Measurements from ENCODE around the gene THAP11. TPM values are rescaled to one million over a fixed set of nuclear protein-coding genes. Genes with fewer than 3 reads are reported as not detected.

Gene THAP11
- total and polyA plus RNA-seq, 12 donors = 8.4 to 85.6 (median 29.6) TPM

- Histone ChIP-seq H3K36me3 (replicated peaks in 1 of 2) (peaks cover 0 to 11% of the 10 kb centered on the region in 2 donors), H3K27ac (peak overlapping the region in 1 of 5 donors; percentile 50), H3K9me3 (replicated peaks in 1 of 3) (no peaks in the 10 kb centered on the region), H3K4me3 (no peak overlapping the region), H3K27me3 (no peaks in the 10 kb centered on the region), H3K4me1 (replicated peaks in 1 of 2) (peaks cover 16 to 20% of the 10 kb centered on the region in 2 donors)
- no peak for DNase-seq
- TF ChIP-seq POLR2A (IDR thresholded peaks at IDR 0.05) = no peak
- TF ChIP-seq, protein P1, sequence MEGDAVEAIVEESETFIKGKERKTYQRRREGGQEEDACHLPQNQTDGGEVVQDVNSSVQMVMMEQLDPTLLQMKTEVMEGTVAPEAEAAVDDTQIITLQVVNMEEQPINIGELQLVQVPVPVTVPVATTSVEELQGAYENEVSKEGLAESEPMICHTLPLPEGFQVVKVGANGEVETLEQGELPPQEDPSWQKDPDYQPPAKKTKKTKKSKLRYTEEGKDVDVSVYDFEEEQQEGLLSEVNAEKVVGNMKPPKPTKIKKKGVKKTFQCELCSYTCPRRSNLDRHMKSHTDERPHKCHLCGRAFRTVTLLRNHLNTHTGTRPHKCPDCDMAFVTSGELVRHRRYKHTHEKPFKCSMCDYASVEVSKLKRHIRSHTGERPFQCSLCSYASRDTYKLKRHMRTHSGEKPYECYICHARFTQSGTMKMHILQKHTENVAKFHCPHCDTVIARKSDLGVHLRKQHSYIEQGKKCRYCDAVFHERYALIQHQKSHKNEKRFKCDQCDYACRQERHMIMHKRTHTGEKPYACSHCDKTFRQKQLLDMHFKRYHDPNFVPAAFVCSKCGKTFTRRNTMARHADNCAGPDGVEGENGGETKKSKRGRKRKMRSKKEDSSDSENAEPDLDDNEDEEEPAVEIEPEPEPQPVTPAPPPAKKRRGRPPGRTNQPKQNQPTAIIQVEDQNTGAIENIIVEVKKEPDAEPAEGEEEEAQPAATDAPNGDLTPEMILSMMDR (IDR thresholded peaks at IDR 0.05) = no peak
- intact Hi-C loops (cut with DNase I) = loop anchor here in 1 of 2 donors (5.0 to 10.0 kb wide), 2 partner anchors 76 to 134 kb away; partner anchors contain the start of genes C16orf86 and ENKD1
- WGBS, 4 donors = 90 to 96% (median 94%) methylated on average over 1 of the region's 1 CpG; no CpG with 5 or more reads in 1 of the 4 donors
These were observed 40.9 kb upstream of the THAP11 start for GRCh38 chr16:67801241-67801640.

DNA sequence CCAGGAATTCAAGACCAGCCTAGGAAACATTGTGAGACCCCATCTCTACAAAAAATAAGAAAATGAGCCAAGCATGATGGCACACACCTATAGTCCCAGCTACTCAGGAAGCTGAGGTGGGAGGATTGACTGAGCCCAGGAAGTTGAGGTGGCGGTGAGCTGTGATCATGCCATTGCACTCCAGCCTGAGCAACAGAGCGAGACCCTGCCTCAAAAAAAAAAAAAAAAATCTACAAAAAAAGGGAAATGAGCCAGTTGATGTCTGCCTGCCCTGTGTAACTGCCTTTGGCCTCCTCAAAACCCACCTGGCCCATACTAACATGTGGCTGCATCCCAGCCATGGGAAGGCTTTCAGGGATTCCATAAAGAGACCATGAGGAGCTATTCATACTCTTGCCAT is 40.2 kb upstream of the THAP11 start:
- no peak overlapping the region for H3K27ac ChIP-seq
- intact Hi-C loops (cut with DNase I) = loop anchor here in 1 of 2 donors (5.0 to 10.0 kb wide), 2 partner anchors 77 to 135 kb away; partner anchors contain the start of genes C16orf86 and ENKD1
- H3K4me1 ChIP-seq (replicated peaks in 1 of 2) = peaks cover 16 to 20% of the 10 kb centered on the region in 2 donors
- no peaks in the 10 kb centered on the region for H3K27me3 ChIP-seq
- H3K36me3 ChIP-seq (replicated peaks in 1 of 2) = peaks cover 0 to 11% of the 10 kb centered on the region in 2 donors
- no peak for TF ChIP-seq POLR2A (IDR thresholded peaks at IDR 0.05)
- TF ChIP-seq, protein P1 (IDR thresholded peaks at IDR 0.05) = no peak
- no peak for DNase-seq
- WGBS, 4 donors = 79 to 100% (median 88%) methylated on average over 2 of the region's 2 CpGs
- no peak overlapping the region for H3K4me3 ChIP-seq
- no peaks in the 10 kb centered on the region for H3K9me3 ChIP-seq (replicated peaks in 1 of 3)

GRCh38 chr16:67803894-67804293 is 38.2 kb upstream of the THAP11 start:
- TF ChIP-seq, protein P1 (IDR thresholded peaks at IDR 0.05) = no peak
- no peak for TF ChIP-seq POLR2A (IDR thresholded peaks at IDR 0.05)
- Histone ChIP-seq H3K27ac (no peak overlapping the region), H3K36me3 (replicated peaks in 1 of 2) (peaks cover 0 to 5% of the 10 kb centered on the region in 2 donors), H3K27me3 (no peaks in the 10 kb centered on the region), H3K4me3 (no peak overlapping the region), H3K9me3 (replicated peaks in 1 of 3) (no peaks in the 10 kb centered on the region), H3K4me1 (replicated peaks in 1 of 2) (peaks cover 16 to 27% of the 10 kb centered on the region in 2 donors)
- DNase-seq = no peak
- WGBS, 4 donors = 88 to 100% (median 93%) methylated on average over 3 of the region's 3 CpGs
- intact Hi-C loops (cut with DNase I) = loop anchor here in 1 of 2 donors (5.0 to 10.0 kb wide), 2 partner anchors 79 to 137 kb away; partner anchors contain the start of genes C16orf86 and ENKD1

DNA sequence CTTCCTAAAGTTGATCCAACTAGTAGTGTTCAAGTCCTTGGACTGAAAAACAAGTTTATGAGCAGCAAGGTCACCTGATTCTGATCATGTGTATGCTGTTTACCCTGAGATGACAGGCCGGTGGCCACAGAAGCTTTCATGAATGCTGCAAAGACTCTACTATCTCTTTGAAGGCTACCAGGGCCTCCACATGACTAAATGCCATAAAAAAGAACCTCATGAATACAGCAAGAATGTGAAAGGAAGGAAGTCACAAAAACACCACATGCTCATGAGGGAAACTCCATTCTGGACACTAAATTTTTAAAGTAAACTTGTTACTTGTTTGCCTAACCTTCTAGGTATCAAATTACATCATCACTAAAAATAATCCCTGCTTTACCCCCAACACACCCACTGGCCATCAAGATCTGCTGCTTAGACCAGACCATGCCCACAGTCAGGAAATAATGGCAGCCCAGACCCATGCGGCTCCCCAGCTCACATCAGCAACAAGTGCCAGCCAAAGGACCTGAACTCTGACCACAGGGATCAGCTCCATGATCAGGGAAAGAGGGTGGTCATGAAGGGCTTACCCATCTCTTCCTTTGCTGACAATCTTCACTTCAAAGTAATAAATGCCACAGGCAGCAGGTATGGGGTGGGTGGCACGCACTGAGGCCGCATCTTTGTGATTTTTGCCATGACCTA is 37.1 kb upstream of the THAP11 start:
- peak overlapping the region in 3 of 5 donors; percentile 78 to 84 (median 81) for H3K27ac ChIP-seq
- intact Hi-C loops (cut with DNase I) = loop anchor here in 1 of 2 donors (5.0 to 10.0 kb wide), 2 partner anchors 80 to 138 kb away; partner anchors contain the start of genes C16orf86 and ENKD1

More for the DNA sequence above, 37.1 kb upstream of the THAP11 start:
- Histone ChIP-seq H3K36me3 (replicated peaks in 1 of 2) (peaks cover 0 to 5% of the 10 kb centered on the region in 2 donors), H3K4me3 (peak overlapping the region in 2 of 4 donors; percentile 72 to 92), H3K27me3 (no peaks in the 10 kb centered on the region), H3K9me3 (replicated peaks in 1 of 3) (no peaks in the 10 kb centered on the region), H3K4me1 (replicated peaks in 1 of 2) (peaks cover 16 to 26% of the 10 kb centered on the region in 2 donors)
- TF ChIP-seq POLR2A (IDR thresholded peaks at IDR 0.05) = peak in 1 of 2 donors; percentile 24
- TF ChIP-seq, protein P1 (IDR thresholded peaks at IDR 0.05) = no peak
- WGBS, 4 donors = 55 to 73% (median 59%) methylated on average over 4 of the region's 4 CpGs
- peak in 2 of 7 donors; percentile 21 to 37 for DNase-seq
